Osteoblast (primary cell): ENCODE measurements around the gene SORBS2. TPM values are rescaled to one million over a fixed set of nuclear protein-coding genes. Genes with fewer than 3 reads are reported as not detected.

ENCODE experiments used
- DNase-seq: peaks from one replicate; pipeline ENCODE4 v3.0.0; 2011; ENCODE audit warnings: low spot score, mixed read lengths; ENCODE audit not compliant: insufficient read length; ENCODE audit errors: missing footprints
- H2AFZ ChIP-seq: 2 replicates; pipeline ENCODE4 v1.6.0; 2011; ENCODE audit warnings: mild to moderate bottlenecking, low read length
- H3K27ac ChIP-seq: 2 replicates; pipeline ENCODE4 v1.5.1; 2011; ENCODE audit warnings: mild to moderate bottlenecking, low read depth, low read length, moderate library complexity
- H3K27me3 ChIP-seq: 2 replicates; pipeline ENCODE4 v1.6.0; 2012; ENCODE audit warnings: mild to moderate bottlenecking, control low read depth, inconsistent platforms, low read length, moderate library complexity; ENCODE audit not compliant: insufficient read depth
- H3K36me3 ChIP-seq: 2 replicates; pipeline ENCODE4 v1.5.1; 2011; ENCODE audit warnings: mild to moderate bottlenecking, low read length, control low read depth, moderate library complexity; ENCODE audit not compliant: insufficient read depth
- H3K4me1 ChIP-seq: 2 replicates; pipeline ENCODE4 v1.5.1; 2011; ENCODE audit warnings: mild to moderate bottlenecking, low read length, control low read depth, moderate library complexity; ENCODE audit not compliant: insufficient read depth
- H3K4me2 ChIP-seq: 2 replicates; pipeline ENCODE4 v1.6.0; 2011; ENCODE audit warnings: mild to moderate bottlenecking, low read length; ENCODE audit not compliant: insufficient read depth
- H3K4me3 ChIP-seq: fragments of 200-600 bp; sonication (generic); 3 replicates; pipeline ENCODE4 v1.5.1; 2012; ENCODE audit warnings: mild to moderate bottlenecking, low read length, inconsistent platforms; ENCODE audit not compliant: insufficient read depth
- H3K79me2 ChIP-seq: 2 replicates; pipeline ENCODE4 v1.6.0; 2012; ENCODE audit warnings: mild to moderate bottlenecking, low read length, control low read depth, inconsistent platforms; ENCODE audit not compliant: insufficient read depth
- H3K9me3 ChIP-seq: 2 replicates; pipeline ENCODE4 v1.5.1; 2011; ENCODE audit warnings: low read depth, low read length, control low read depth
- H4K20me1 ChIP-seq: 2 replicates; pipeline ENCODE4 v1.6.0; 2012; ENCODE audit warnings: mild to moderate bottlenecking, low read length, control low read depth; ENCODE audit not compliant: insufficient read depth
- total RNA-seq: library from RNA; depleted of rRNA; stranded (reverse); fragments of >200 nt; gene quantifications from 2 replicates; pipeline ENCODE4 v1.2.3, GENCODE V29; 2012
- TF ChIP-seq, protein P1 (sequence below): IDR thresholded peaks from 2 replicates; pipeline ENCODE4 v1.5.1; 2011; ENCODE audit warnings: mild to moderate bottlenecking, low read depth, low read length, moderate library complexity; ENCODE audit errors: extremely low read depth

The SORBS2 gene
- total RNA-seq, 1 donor, result 85.0 TPM

DNA sequence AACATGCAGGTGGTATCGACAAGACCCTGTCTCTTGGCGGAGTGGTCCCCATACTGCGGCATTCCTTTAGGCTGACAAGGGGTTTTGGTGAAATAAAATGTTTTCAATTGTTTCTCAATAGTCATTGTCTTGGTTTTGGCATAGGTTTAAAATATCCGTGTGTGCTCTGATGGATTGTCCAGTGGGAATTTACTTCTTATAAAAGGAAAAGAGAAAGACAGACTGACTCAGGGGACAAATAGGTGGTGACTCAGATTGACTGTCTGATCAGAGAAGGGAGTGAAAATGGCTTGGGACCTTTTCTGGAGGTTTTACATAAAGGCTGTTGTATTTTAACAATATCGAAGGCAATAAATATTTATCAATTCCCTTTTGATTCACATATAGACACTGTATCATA lies 129.8 kb downstream of the SORBS2 start:
- H3K27ac ChIP-seq, result peak overlapping the region; percentile 53
- H3K36me3 ChIP-seq, result no peaks in the 10 kb centered on the region
- peaks cover 13% of the 10 kb centered on the region for H3K4me1 ChIP-seq
- peak overlapping the region; percentile 74 for H3K4me2 ChIP-seq
- H3K9me3 ChIP-seq, result no peaks in the 10 kb centered on the region
- H3K4me3 ChIP-seq, result peak overlapping the region; percentile 42
- no peaks in the 10 kb centered on the region for H3K79me2 ChIP-seq
- no peaks in the 10 kb centered on the region for H3K27me3 ChIP-seq
- no peak overlapping the region for H2AFZ ChIP-seq
- H4K20me1 ChIP-seq, result no peaks in the 10 kb centered on the region
- TF ChIP-seq, protein P1, sequence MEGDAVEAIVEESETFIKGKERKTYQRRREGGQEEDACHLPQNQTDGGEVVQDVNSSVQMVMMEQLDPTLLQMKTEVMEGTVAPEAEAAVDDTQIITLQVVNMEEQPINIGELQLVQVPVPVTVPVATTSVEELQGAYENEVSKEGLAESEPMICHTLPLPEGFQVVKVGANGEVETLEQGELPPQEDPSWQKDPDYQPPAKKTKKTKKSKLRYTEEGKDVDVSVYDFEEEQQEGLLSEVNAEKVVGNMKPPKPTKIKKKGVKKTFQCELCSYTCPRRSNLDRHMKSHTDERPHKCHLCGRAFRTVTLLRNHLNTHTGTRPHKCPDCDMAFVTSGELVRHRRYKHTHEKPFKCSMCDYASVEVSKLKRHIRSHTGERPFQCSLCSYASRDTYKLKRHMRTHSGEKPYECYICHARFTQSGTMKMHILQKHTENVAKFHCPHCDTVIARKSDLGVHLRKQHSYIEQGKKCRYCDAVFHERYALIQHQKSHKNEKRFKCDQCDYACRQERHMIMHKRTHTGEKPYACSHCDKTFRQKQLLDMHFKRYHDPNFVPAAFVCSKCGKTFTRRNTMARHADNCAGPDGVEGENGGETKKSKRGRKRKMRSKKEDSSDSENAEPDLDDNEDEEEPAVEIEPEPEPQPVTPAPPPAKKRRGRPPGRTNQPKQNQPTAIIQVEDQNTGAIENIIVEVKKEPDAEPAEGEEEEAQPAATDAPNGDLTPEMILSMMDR, result no peak
- DNase-seq, result peak; percentile 86

DNA sequence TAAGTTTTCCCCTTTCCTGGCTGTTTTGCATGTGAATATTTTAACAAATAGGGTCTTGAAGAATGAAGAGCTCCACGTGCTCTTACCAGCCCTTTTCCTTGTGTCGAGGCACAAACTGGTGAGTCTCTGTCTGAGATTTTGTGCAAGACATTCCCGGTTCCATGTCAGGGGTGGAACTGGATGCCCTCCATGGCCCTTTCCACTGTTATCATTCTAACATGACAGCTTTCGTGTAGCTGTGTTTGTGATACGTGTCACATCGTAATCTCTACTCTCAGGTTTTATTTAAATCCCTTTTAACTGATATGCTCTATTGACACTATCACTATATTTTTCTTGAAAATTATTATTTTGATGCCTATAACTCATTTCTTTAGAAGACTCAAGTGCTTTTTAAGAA lies 130.4 kb downstream of the SORBS2 start:
- no peak overlapping the region for H3K4me3 ChIP-seq
- no peak overlapping the region for H2AFZ ChIP-seq
- H3K27me3 ChIP-seq, result no peaks in the 10 kb centered on the region
- no peak for DNase-seq
- H4K20me1 ChIP-seq, result no peaks in the 10 kb centered on the region
- H3K9me3 ChIP-seq, result no peaks in the 10 kb centered on the region
- peaks cover 13% of the 10 kb centered on the region for H3K4me1 ChIP-seq
- H3K27ac ChIP-seq, result peak overlapping the region; percentile 53
- no peak overlapping the region for H3K4me2 ChIP-seq
- TF ChIP-seq, protein P1, result no peak
- H3K79me2 ChIP-seq, result no peaks in the 10 kb centered on the region
- no peaks in the 10 kb centered on the region for H3K36me3 ChIP-seq

DNA sequence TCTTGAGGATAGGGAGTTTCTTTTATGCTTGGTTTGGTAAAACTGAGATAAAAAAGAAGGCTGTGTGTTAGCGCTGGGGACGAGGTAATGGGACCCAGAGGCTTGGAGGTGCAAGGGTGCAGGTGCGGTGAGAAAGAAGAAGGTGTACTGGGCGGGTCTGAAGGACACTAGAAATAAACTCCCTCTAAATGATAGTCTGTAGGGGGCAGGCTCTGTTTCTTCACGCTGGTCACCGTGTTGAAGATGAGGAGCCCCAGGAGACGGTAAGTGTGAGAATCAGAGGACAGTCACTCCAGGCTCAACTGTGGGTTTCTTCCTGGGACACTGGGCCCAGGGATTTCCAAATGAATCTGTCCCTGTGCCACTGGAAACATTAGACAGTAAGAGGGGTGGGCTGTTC lies 131.4 kb downstream of the SORBS2 start:
- H3K4me3 ChIP-seq, result no peak overlapping the region
- H3K27me3 ChIP-seq, result no peaks in the 10 kb centered on the region
- H3K79me2 ChIP-seq, result no peaks in the 10 kb centered on the region
- H2AFZ ChIP-seq, result no peak overlapping the region
- no peaks in the 10 kb centered on the region for H3K36me3 ChIP-seq
- H3K4me1 ChIP-seq, result peaks cover 13% of the 10 kb centered on the region
- DNase-seq, result no peak
- TF ChIP-seq, protein P1, result no peak
- H3K27ac ChIP-seq, result no peak overlapping the region
- no peak overlapping the region for H3K4me2 ChIP-seq
- H4K20me1 ChIP-seq, result no peaks in the 10 kb centered on the region
- no peaks in the 10 kb centered on the region for H3K9me3 ChIP-seq

DNA sequence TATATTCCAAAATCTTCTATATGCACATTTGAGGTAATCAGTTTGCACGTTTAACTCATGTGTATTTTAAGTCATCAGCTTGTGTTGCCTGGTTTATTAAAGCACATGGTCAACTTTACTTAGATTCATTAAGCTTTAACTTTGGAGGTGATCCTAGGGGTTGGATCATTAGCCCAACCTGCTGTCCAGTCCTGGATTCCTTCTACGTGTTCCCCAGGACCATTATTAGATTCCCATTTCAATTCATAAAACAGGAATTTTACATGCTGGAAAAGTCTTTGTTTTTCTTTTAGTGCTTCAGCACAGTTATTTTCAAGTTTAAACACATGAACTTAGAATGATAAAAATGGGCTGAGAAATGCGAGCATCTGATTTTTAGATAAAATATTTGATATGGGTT lies 132.5 kb downstream of the SORBS2 start:
- Histone ChIP-seq H3K9me3 (no peaks in the 10 kb centered on the region), H3K27me3 (no peaks in the 10 kb centered on the region), H3K27ac (no peak overlapping the region), H3K4me3 (no peak overlapping the region), H2AFZ (no peak overlapping the region), H3K79me2 (no peaks in the 10 kb centered on the region), H3K4me1 (peaks cover 10% of the 10 kb centered on the region), H4K20me1 (no peaks in the 10 kb centered on the region), H3K4me2 (no peak overlapping the region), H3K36me3 (no peaks in the 10 kb centered on the region)
- DNase-seq, result no peak
- TF ChIP-seq, protein P1, result no peak
